Lower leg skin (tissue), 3 donors: ENCODE results near the gene NBAS.

Experiments
- CTCF ChIP-seq, 3 donors: fragments of 450-650 bp; IDR thresholded peaks; one replicate each; pipeline ENCODE4 v1.5.1; 2016; ENCODE audit warnings: antibody characterized with exemption in 3 of 3, mild to moderate bottlenecking in 3 of 3, moderate library complexity in 2 of 3
- POLR2A ChIP-seq, 2 donors: fragments of 450-650 bp; IDR thresholded peaks; one replicate each; pipeline ENCODE4 v1.6.1; 2016 to 2017; ENCODE audit warnings: antibody characterized with exemption in 2 of 2, mild to moderate bottlenecking in 1 of 2, moderate library complexity in 1 of 2

GRCh38 chr2:15555760-15556193, 5.4 kb downstream of the NBAS start:
- TF ChIP-seq CTCF (IDR thresholded peaks at IDR 0.05) (no peak), POLR2A (IDR thresholded peaks at IDR 0.05) (no peak)
